SK-N-MC (cell line): ENCODE measurements around the gene NFAT5.

Experiments
- DNase-seq: peaks from one replicate; pipeline ENCODE4 v3.0.0-alpha.2; 2011; ENCODE audit warnings: low read depth, low spot score
- H3K27ac ChIP-seq: fragments of 200-600 bp; sonication (generic); 2 replicates; pipeline ENCODE4 v1.5.1; 2016; ENCODE audit warnings: mixed run types
- H3K36me3 ChIP-seq: fragments of 200-600 bp; sonication (generic); 2 replicates; pipeline ENCODE4 v1.6.1; 2017; ENCODE audit warnings: antibody characterized with exemption, low read length, mixed read lengths; ENCODE audit not compliant: insufficient read depth
- H3K4me3 ChIP-seq: fragments of 200-600 bp; sonication (generic); 2 replicates; pipeline ENCODE4 v1.5.1; 2016
- H3K9ac ChIP-seq: fragments of 200-600 bp; sonication (generic); 2 replicates; pipeline ENCODE4 v1.8.0; 2017; ENCODE audit warnings: mixed run types, mixed read lengths; ENCODE audit not compliant: insufficient read length
- H3K9me3 ChIP-seq: fragments of 200-600 bp; sonication (generic); 2 replicates; pipeline ENCODE4 v1.6.1; 2017; ENCODE audit warnings: low read depth, mild to moderate bottlenecking, antibody characterized with exemption, low read length, moderate library complexity, mixed read lengths
- EZH2 ChIP-seq: fragments of 200-600 bp; sonication (generic); IDR thresholded peaks from one replicate; pipeline ENCODE4 v1.6.1; 2017; ENCODE audit warnings: antibody characterized with exemption
- FOXP2 ChIP-seq: optimal IDR thresholded peaks from 2 replicates; pipeline ENCODE3; 2011; ENCODE audit warnings: mild to moderate bottlenecking, moderate library complexity; ENCODE audit not compliant: insufficient read depth; ENCODE audit errors: extremely low read length, control extremely low read depth
- POLR2AphosphoS5 ChIP-seq: IDR thresholded peaks from 2 replicates; pipeline ENCODE4 v1.6.1; 2012; ENCODE audit warnings: mild to moderate bottlenecking, low read depth, low read length, borderline replicate concordance

Gene NFAT5

DNA sequence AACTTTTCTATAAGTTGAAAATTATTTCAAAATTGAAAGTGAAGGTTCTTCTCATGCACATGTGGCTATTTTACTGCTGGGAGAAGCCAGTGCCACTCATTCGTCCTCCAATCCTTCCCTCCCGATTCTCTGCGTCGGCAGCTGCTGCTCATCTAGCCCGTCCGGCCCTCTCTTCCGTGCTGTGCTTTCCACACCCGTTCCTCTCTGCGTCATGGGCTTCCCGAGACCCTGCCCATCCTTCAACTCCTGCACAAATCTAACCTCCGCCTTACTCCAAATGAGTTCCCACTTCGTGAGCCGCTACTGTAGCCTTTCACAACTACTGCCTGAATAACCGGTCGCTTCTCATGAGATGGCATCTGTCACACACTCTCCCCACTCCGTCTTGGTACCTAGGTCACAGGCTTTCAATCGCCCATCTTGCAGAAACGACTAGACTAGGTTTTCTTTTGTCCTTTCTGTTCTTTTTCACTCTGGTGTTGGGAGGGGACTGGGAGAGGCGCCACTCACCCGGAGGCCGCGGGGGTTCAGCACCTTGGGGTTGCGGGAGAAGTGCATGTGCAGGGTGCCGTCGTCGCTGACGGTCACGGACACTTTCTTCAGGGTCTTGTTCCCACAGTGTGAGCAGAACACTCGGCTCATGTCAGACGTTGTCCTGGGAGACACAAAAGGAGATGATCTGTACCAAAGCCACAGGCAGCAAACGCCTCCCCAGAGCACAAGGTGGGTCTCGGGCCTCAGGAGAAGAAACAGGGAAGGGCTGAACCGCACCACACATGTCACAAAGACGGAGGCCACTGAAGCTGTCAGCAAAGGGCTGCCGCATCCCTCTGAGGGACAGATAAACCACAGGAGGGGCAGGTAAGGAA lies 178.8 kb downstream of the NFAT5 start:
- Histone ChIP-seq H3K36me3 (peaks cover 61% of the 10 kb centered on the region; the same call in 1 of the 2 replicates), H3K9ac (no peak overlapping the region), H3K4me3 (no peak overlapping the region), H3K27ac (no peak overlapping the region), H3K9me3 (no peaks in the 10 kb centered on the region)
- DNase-seq, result no peak
- TF ChIP-seq EZH2 (no peak), POLR2AphosphoS5 (no peak)

DNA sequence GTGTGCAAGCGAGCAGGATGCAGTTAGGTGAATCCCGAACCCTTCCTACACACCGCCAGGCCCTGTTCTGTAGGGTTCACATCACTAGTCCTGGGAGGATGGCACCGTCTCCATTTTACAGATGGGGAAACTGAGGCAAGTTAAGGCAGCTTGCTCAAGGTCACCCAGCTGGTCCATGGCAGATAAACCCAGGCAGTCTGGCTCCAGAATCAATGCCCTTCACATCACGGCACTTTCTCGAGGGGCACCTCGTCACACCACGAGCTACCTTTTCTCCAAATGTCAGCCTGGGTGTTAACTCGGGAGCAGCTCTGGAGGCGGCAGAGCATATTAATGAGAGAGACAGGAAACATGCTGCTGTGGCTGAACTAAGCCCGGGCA lies 179.5 kb downstream of the NFAT5 start:
- no peak overlapping the region for H3K4me3 ChIP-seq

DNA sequence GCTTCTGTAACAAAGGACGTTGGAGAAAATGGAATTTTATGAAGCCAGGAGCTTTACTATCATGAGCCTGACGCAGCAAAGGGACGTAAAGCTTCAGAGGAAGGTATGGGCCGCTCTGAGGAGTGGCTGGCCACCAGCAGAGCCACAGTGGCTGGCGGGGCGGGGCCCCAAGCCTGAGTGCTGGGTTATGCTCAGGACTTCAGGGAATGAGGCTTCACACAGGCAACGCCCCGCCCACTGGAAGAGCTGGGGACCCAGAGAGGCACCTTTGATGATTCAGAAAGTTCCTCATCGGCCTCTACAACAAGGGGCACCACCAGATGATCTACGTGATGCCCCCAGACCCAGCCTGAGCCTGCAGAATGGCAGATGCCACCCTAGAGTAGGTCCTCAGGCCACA lies 180.2 kb downstream of the NFAT5 start:
- no peak for TF ChIP-seq POLR2AphosphoS5
- no peak for TF ChIP-seq FOXP2
- TF ChIP-seq EZH2, result no peak
- H3K4me3 ChIP-seq, result no peak overlapping the region
- no peak for DNase-seq
- H3K27ac ChIP-seq, result no peak overlapping the region
- peaks cover 64% of the 10 kb centered on the region for H3K36me3 ChIP-seq
- H3K9ac ChIP-seq, result no peak overlapping the region
- no peaks in the 10 kb centered on the region for H3K9me3 ChIP-seq

More for the DNA sequence above, 179.5 kb downstream of the NFAT5 start:
- Histone ChIP-seq H3K36me3 (peaks cover 60% of the 10 kb centered on the region; the same call in 1 of the 2 replicates), H3K27ac (no peak overlapping the region), H3K9me3 (no peaks in the 10 kb centered on the region), H3K9ac (no peak overlapping the region)
- no peak for DNase-seq
- no peak for TF ChIP-seq FOXP2
- TF ChIP-seq EZH2, result no peak
- TF ChIP-seq POLR2AphosphoS5, result no peak

DNA sequence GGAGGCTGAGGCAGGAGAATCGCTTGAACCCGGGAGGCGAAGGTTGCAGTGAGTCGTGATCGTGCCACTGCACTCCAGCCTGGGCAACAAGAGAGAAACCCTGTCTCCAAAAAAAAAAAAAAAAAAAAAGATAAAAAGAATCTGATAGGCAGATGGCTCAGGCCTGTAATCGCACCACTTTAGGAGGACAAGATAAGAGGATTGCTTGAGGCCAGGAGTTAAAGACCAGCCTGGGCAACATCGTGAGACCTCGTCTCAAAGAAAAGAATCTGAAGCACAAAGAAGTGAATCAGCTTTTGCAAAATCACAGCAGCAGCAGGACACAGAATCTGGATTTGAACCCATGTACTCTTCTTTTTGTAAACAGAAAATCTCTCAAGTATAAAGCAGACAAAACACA lies 181.3 kb downstream of the NFAT5 start:
- Histone ChIP-seq H3K27ac (no peak overlapping the region), H3K4me3 (no peak overlapping the region), H3K9me3 (no peaks in the 10 kb centered on the region), H3K9ac (no peak overlapping the region), H3K36me3 (peaks cover 61% of the 10 kb centered on the region)
- TF ChIP-seq POLR2AphosphoS5, result no peak
- no peak for TF ChIP-seq FOXP2
- no peak for TF ChIP-seq EZH2
- DNase-seq, result no peak

- H3K27ac ChIP-seq, result no peak overlapping the region
- H3K9ac ChIP-seq, result no peak overlapping the region
- H3K9me3 ChIP-seq, result no peaks in the 10 kb centered on the region
- no peak overlapping the region for H3K4me3 ChIP-seq
- no peak for TF ChIP-seq FOXP2
- TF ChIP-seq EZH2, result no peak
- no peak for TF ChIP-seq POLR2AphosphoS5
- peaks cover 56% of the 10 kb centered on the region for H3K36me3 ChIP-seq
- no peak for DNase-seq
Measured at GRCh38 chr16:69748694-69749345, 183.1 kb downstream of the NFAT5 start.

DNA sequence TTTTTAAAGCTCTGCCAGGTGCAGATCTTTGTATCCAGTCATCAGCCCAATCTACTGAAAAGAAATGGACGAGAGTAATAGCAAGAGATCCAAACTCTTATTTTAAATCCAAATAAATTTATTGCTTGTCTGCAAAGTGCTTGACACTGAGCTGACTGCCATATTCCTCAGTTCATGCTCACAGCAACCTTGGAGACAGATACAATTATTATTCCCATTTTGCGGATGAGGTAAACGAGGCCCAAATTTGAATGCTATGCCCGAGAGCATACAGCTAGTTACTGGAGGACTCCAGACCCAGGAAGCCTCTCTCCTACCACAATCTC lies 188.3 kb downstream of the NFAT5 start:
- Histone ChIP-seq H3K9me3 (no peaks in the 10 kb centered on the region), H3K36me3 (peaks cover 23% of the 10 kb centered on the region), H3K9ac (peak overlapping the region; percentile 90), H3K27ac (no peak overlapping the region), H3K4me3 (peak overlapping the region; percentile 88)
- TF ChIP-seq EZH2, result no peak
- no peak for TF ChIP-seq FOXP2
- TF ChIP-seq POLR2AphosphoS5, result no peak
- DNase-seq, result no peak
